ENCODE measurements around the gene WDR6. TPM values are rescaled to one million over a fixed set of nuclear protein-coding genes. Genes with fewer than 3 reads are reported as not detected.

Gene WDR6
- total and polyA plus RNA-seq, 4 donors: 29.4 to 50.9 (median 47.0) TPM

DNA sequence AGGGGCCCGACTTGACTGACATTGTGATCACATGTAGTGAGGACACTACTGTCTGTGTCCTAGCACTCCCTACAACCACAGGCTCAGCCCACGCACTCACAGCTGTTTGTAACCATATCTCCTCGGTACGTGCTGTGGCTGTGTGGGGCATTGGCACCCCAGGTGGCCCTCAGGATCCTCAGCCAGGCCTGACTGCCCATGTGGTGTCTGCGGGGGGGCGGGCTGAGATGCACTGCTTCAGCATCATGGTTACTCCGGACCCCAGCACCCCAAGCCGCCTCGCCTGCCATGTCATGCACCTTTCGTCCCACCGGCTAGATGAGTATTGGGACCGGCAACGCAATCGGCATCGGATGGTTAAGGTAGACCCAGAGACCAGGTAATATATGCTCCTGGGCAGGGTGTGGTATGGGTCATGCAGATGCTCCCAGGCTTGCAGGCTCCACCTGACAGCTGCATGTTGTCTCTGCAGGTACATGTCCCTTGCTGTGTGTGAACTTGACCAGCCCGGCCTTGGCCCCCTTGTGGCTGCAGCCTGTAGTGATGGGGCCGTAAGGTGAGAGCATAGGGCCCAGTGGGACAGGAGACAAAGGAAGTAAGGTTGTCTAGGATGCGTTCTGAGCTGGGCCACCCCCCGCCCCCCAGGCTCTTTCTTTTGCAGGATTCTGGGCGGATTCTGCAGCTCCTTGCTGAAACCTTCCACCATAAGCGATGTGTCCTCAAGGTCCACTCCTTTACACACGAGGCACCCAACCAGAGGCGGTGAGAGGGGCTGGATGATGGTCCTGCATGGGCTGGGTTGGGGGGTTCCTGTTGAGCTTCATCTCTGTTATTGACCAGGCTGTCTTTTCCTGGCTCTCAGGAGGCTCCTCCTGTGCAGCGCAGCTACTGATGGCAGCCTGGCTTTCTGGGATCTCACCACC is 6.8 kb downstream of the WDR6 start:
- Histone ChIP-seq H3K4me1 (ENCODE audit: control insufficient read depth in 4 of 4, insufficient read depth in 4 of 4, low read length in 3 of 4) (peaks cover 2 to 19% (median 12%) of the 10 kb centered on the region in 4 donors), H3K27ac (ENCODE audit: low read depth in 1 of 2, low read length in 2 of 2) (no peak overlapping the region), H3K4me3 (ENCODE audit: low read depth in 1 of 3, low read length in 3 of 3) (no peak overlapping the region), H3K9ac (ENCODE audit: low read depth in 1 of 2, low read length in 2 of 2) (no peak overlapping the region), H3K9me3 (ENCODE audit: control insufficient read depth in 4 of 4, low read length in 3 of 4) (no peaks in the 10 kb centered on the region), H3K36me3 (ENCODE audit: control insufficient read depth in 4 of 4, insufficient read depth in 3 of 4, low read depth in 1 of 4, low read length in 3 of 4) (peaks cover 10 to 43% (median 15%) of the 10 kb centered on the region in 4 donors), H3K27me3 (ENCODE audit: control insufficient read depth in 4 of 4, insufficient read depth in 4 of 4, low read length in 3 of 4) (no peaks in the 10 kb centered on the region)
- WGBS: 87% methylated on average over 24 of the region's 24 CpGs
- TF ChIP-seq REST (IDR thresholded peaks at IDR 0.05) (no peak), HNF4A (conservative IDR thresholded peaks at IDR 0.05) (no peak), SP1 (IDR thresholded peaks at IDR 0.05) (no peak), TAF1 (conservative IDR thresholded peaks at IDR 0.05) (no peak), JUND (IDR thresholded peaks at IDR 0.05) (no peak), EGR1 (IDR thresholded peaks at IDR 0.05; ENCODE audit: low read depth in 2 of 2) (no peak), FOXA2 (IDR thresholded peaks at IDR 0.05) (no peak), RAD21 (IDR thresholded peaks at IDR 0.05) (peak; percentile 71 to 85)
- TF ChIP-seq, protein P1, sequence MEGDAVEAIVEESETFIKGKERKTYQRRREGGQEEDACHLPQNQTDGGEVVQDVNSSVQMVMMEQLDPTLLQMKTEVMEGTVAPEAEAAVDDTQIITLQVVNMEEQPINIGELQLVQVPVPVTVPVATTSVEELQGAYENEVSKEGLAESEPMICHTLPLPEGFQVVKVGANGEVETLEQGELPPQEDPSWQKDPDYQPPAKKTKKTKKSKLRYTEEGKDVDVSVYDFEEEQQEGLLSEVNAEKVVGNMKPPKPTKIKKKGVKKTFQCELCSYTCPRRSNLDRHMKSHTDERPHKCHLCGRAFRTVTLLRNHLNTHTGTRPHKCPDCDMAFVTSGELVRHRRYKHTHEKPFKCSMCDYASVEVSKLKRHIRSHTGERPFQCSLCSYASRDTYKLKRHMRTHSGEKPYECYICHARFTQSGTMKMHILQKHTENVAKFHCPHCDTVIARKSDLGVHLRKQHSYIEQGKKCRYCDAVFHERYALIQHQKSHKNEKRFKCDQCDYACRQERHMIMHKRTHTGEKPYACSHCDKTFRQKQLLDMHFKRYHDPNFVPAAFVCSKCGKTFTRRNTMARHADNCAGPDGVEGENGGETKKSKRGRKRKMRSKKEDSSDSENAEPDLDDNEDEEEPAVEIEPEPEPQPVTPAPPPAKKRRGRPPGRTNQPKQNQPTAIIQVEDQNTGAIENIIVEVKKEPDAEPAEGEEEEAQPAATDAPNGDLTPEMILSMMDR (IDR thresholded peaks at IDR 0.05; ENCODE audit: low read depth, low read length, missing input control): peak; percentile 62
- peak; percentile 72 for DNase-seq (ENCODE audit: low spot score)

DNA sequence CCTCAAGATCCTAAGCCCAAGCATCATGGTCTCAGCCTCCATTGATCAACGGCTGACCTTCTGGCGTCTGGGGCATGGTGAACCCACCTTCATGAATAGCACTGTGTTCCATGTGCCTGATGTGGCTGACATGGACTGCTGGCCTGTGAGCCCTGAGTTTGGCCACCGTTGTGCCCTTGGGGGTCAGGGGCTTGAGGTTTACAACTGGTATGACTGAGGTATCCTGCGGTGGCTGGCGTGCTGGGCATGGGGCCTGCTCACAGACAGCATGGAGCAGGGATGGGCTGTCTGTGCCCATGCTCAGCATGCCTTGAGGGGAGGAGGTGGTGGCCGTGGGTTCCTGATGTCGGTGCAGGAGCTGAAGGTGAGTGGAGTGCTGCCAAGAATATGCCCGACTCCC is 7.9 kb downstream of the WDR6 start:
- 86% methylated on average over 8 of the region's 8 CpGs for WGBS
- no peaks in the 10 kb centered on the region for H3K9me3 ChIP-seq (ENCODE audit: control insufficient read depth in 4 of 4, low read length in 3 of 4)
- TF ChIP-seq, protein P1 (IDR thresholded peaks at IDR 0.05; ENCODE audit: low read depth, low read length, missing input control): no peak
- no peak overlapping the region for H3K27ac ChIP-seq (ENCODE audit: low read depth in 1 of 2, low read length in 2 of 2)
- peaks cover 8 to 43% (median 15%) of the 10 kb centered on the region in 4 donors for H3K36me3 ChIP-seq (ENCODE audit: control insufficient read depth in 4 of 4, insufficient read depth in 3 of 4, low read depth in 1 of 4, low read length in 3 of 4)
- no peak overlapping the region for H3K4me3 ChIP-seq (ENCODE audit: low read depth in 1 of 3, low read length in 3 of 3)
- no peak for DNase-seq (ENCODE audit: low spot score)
- H3K9ac ChIP-seq (ENCODE audit: low read depth in 1 of 2, low read length in 2 of 2): no peak overlapping the region
- H3K27me3 ChIP-seq (ENCODE audit: control insufficient read depth in 4 of 4, insufficient read depth in 4 of 4, low read length in 3 of 4): no peaks in the 10 kb centered on the region
- peaks cover 6 to 29% (median 20%) of the 10 kb centered on the region in 4 donors for H3K4me1 ChIP-seq (ENCODE audit: control insufficient read depth in 4 of 4, insufficient read depth in 4 of 4, low read length in 3 of 4)

All from liver (tissue), 9 donors.